GM18526 (cell line): ENCODE measurements around the gene TRPM1.

Source experiments
- POLR2A ChIP-seq: IDR thresholded peaks from 3 replicates; pipeline ENCODE4 v1.6.1; 2011; ENCODE audit not compliant: insufficient read length; ENCODE audit errors: extremely low read depth

Gene TRPM1

DNA sequence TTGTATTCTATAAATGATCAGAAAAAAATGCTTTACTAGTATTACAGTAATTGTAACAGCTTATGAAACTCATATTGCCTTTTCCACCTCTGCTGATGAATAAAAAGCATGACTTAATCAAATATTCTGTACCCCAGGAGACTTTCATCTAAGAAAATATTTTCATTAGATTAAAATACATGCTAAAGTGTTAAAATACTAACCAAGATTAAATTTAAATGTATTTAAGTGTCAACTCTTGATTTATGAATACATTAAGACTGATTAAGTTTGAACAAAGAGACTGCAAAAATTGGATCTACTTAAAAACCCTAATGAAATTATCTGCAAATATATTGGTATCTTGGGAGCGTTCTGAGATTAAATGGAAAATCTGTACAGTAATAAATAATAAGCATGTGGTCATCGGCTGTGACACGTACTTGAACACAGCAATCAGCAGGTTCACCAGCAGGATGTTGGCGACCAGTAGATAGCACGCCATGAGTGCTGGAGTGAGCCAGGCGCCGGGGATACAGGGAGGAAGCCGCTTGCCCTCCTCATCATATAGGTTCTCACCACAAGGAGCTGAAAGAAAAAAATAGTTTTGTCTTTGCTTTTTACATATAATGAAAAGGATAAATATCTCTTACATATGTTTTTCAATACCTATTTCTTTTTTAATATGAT is 73.5 kb downstream of the TRPM1 start:
- no peak for TF ChIP-seq POLR2A

DNA sequence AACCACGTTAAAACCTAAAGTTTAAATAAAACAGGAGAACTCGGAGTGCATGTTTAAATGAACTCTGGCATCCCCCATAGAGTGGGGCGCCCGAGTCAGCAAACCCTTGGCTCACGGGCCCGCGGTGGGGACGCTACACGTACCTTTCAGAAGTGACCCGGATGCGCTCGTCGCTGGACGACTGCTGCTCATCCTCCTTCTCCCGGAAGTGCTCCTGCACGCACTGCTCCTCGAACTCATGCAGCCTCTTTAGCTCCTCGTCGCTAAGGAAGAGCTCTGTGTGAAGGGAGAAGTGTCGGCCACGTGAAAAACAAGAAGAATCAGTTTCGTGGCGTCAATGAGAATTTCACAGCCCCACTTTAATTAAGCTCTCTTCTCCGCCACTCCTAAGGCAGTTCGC is 75.5 kb downstream of the TRPM1 start:
- no peak for TF ChIP-seq POLR2A

DNA sequence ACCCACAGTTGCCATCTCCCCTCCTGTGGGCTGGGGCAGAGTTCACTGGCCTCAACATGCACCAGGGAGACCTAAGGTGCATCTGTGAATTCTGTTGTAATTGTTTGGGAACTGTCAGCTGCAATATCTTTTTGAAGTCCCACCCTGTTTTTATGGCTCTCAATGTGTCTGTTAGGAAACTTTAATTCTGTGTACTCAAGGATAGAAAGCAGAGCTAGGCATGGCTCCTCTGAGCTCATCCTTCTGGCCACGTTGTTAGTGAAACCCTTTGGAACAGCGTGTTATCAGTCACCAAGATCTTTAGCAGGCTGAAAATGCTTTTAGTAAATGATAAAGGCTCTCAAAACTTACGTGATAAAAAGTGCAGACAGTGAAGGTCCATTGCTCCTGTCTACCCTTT is 76.5 kb downstream of the TRPM1 start:
- TF ChIP-seq POLR2A: no peak

DNA sequence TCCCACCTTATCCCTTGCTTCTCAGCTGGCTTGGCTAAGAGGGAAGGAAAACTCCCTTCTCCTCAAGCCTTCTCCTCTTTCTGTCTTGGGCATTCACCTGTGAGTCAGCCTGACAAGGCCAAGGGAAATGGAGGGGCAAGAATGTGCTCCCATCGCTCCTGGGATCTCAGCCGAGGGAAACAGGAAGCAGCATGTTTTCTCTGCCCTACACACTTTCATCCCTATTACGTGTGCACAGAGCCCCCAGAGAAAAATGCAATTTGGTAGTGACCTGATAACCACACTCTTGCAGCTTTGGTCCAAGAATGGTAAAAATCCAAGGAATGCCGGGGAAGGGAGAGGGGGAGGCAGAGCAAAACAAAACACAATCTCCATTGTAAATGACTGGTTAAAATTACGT is 77.2 kb downstream of the TRPM1 start:
- no peak for TF ChIP-seq POLR2A

DNA sequence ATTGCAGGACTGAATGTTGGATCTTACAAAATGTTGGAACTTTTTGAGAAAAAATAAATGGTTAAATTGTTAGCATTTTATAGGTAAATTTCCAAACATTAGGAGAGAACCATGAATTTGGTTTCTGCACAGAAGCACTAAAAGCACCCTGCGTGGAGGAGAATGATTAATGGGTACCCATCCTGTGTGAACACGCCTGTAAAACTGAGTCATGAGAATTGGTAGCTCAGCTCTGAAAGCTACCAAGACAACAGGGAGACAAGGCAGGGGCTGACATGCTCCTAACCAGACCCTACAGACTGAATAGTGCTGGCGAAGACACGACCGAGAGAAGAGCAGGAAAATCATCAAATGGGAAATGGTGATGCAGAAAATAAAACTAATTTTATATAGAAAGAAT is 77.7 kb downstream of the TRPM1 start:
- TF ChIP-seq POLR2A: no peak

DNA sequence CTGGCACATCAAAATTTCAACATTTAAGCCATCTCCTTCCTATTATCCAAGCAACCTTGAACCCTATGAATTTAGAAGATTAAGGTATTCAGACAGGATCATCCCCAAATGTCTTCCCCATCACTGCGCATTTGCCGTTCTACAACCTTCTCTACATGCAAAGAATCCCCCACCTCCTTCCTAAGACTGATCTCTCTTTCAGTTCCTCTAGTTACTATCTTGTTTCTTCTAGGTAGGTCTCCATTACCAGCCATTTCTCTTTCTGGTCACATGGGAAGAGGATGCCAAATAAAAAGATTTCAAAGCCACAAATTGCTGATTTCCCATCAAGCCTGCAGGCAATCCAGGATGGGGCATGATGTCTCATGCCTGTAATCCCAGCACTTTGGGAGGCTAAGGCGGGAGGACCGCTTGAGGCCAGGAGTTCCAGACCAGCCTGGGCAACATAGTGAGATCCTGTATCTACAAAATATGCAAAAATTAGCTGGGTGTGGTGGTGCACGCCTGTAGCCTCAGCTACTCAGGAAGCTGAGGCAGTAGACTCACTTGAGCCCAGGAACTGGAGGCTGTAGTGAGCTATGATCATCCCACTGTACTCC is 80.4 kb downstream of the TRPM1 start:
- TF ChIP-seq POLR2A: no peak

DNA sequence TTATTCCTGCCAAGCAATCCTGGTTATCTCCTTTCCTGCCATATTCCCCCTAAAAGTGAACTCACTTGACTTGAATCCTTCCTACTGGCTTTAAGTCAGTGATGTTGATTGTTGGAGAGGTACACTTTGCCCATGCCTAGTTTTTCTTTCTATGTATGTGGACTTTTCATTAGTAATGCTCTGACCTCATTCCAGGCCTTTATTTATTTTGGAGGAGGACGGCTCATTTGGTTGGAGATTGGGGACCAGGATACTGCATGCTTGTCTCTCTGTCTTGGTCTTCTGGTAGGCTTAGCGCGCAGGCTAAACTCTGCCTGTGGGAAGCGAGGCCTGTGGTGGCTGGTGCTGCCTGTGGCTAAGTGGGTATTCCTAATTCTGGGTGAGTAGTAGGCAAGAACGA is 81.0 kb downstream of the TRPM1 start:
- no peak for TF ChIP-seq POLR2A

DNA sequence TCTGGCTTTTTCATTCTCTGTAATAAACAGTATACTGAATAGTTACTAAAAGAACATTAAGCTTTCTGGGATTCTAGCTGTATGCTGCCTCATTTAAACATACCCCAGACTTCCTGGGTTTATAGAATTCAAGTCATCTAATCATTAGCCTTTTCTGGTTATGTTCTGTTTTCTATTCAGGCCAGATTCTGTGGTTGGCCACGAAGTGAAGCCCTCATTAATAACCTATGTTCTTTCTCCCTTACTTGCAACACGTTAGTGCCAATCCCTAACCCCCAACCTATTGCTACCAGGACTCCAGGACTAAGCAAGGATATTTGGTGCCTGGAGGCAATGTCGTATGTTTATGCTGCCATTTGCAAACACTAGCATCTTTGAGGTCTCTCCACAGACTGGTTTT is 81.5 kb downstream of the TRPM1 start:
- no peak for TF ChIP-seq POLR2A

DNA sequence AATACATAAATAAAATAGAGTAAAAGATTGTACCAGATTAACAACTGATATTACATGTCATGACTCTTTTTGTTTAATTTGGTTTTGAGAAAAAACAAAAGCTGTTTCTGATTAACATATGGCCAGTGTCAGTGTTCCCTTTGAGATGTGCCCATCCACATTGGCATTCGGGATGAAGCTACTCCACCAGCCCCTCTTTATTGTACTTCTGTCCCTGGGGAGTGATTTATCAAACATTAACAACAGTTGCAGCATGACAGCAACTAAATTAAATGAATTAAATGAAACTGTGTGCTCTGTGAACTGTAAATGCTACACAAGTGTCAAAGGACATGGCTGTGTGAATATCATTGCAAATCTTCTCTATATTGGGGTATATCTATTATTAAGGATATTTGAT is 84.2 kb downstream of the TRPM1 start:
- TF ChIP-seq POLR2A: no peak

DNA sequence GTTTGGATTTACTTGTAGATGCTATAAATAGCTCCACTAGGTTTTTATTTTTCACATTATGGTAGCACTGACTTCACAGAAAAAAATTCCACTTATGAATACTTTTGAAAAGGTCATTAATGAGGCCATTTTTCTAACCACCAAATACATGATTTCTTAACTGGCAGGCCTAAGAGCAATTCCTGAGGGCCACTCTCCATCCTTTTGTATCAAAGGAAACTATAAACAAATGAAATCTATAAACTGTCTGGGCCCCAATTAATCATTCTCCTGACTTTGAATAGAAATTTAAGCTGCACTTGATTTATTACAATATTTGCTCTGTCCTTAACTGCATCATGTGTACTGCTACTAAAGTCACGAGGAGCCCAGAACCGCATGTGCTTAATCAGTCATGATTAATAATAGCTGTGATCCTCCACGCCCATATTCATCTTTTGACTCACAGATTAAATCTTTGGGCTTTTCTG is 85.0 kb downstream of the TRPM1 start:
- TF ChIP-seq POLR2A: no peak

DNA sequence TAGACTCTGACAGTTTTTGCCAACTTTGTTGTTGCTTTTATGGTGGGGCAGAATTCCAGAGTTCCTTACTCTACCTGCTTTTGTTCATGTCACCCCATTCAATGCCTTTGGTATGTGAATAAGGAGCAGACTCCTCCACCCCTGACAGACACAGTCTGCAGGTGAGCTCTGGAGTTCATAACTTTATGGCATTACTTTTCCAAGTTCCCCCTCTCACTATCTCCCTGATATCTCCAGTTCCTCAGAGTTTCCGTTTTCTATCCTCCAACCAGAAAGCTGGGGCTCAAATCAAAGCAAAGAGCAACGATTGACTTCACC is 87.0 kb downstream of the TRPM1 start:
- no peak for TF ChIP-seq POLR2A

DNA sequence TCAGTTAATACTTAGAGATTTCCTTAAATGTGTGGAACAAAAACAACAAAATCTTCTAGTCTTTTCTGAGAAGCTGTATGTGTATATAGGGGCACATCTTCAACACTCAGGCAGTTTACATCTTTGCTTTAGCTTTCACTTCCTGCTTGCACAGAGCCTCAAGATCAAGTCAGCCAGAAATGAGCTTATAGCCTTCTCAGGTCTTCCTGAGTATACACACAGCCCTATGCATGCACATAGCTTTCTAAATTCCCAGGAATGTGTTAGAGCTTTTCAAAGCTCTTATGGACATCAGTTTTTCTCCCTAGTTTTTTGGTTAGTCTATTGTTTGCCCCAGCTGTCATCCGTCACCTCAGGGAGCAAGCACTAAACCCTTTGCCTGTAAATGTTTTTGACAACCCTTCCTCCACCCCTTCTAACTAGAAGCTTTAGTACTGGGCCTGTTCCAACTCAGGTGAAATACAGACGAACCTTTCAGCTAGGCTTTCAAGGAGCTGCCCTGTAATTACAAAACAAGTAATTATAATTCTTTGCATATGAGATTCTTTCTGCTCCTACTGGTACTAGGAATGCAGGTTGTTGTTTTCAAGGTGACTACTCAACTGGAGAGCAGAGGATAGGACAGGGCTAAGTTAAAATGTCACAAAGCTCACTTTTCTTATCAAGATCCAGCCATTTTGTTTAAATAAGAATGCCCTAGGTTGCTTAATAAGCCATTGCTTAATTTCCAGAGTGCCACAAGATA is 87.5 kb downstream of the TRPM1 start:
- no peak for TF ChIP-seq POLR2A

DNA sequence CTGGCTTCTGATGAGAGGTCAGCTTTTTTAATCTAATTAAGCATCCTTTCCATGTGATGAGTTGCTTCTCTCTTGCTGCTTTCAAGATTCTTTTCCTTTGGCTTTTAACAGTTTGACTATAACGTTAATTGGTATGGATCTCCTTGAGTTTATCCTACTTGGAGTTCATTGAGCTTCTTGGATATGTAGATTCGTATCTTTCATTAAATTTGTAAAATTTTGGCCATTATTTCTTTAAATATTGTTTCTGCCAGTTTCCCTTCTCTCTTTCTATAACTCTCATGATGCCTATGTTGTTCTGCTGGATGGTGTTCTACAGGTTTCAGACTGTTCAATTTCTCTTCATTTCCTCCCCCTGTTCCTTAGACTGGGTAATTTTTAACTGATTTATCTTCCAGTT is 89.1 kb downstream of the TRPM1 start:
- TF ChIP-seq POLR2A: no peak

DNA sequence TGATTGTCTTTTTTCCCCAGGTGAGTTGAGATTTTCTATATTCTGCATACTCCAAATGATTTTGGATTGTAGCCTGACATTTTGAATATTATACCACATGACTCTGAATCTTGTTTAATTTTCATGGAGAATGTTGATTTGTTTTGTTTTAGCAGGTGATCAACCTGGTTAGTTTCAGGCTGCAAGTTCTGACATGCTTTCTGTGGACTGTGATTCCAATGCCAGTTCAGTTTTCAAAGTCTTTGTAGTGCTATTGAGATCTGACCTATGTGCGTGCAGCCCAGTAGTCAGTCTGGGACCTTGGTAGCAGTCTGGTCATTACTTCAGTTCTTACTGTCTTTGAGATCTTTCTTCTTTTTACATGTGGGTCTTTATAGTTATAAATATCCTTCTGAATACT is 91.5 kb downstream of the TRPM1 start:
- no peak for TF ChIP-seq POLR2A

DNA sequence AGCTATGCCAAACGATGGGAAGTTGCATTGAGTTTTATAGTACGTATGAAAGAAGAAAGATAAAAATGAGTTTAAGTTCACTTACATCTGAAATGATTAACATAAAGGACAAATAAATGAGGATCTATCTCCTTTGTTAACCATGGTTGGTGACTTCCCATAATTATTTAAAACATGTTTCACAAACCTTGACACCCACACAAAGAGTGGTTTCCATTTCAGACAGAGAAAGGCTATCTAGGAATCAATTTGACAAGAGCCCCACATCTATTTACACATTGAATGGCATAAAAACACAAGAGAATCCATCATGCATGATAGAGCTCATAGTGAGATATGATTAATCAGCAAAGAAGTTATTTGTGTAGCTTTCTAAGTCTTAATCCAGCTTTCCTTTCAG is 95.9 kb downstream of the TRPM1 start:
- no peak for TF ChIP-seq POLR2A

DNA sequence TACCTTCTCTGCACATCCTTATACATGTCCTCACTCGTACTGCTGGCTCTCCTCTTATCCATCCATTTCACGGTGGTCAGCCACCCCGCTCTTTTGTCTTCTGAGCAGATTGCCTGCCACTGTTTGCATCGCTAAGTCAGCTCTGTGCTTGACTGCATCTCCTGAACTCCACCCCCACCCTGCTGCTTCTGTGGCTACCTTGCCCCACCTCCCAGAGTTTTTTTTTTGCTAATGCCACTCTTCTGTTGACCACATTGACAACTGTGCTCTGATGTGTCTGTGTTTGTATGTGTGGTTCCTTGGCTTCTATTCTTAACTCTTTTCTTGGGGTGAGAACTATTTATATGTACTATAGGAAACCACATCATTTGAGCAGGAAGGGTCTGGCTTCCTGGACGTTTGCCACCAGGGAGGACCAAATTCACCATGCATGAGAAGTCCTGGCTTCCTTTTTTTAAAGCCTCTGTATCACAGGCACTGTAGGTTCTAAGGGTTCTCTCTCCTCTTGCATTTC is 97.2 kb downstream of the TRPM1 start:
- TF ChIP-seq POLR2A: no peak
